ENCODE measurements around the gene FSHB.

FSHB gene

GRCh38 chr11:30206249-30206996, 24.4 kb upstream of the FSHB start:
- TF ChIP-seq CTCF (conservative IDR thresholded peaks at IDR 0.05; ENCODE audit: control insufficient read depth, insufficient read depth, low read depth, low read length) = no peak
- H3K4me3 ChIP-seq (ENCODE audit: control insufficient read depth, low read depth, low read length) = no peak overlapping the region
- DNase-seq (ENCODE audit: low read depth) = no peak

GRCh38 chr11:30210357-30210756, 20.5 kb upstream of the FSHB start:
- no peak for DNase-seq (ENCODE audit: low read depth)
- TF ChIP-seq CTCF (conservative IDR thresholded peaks at IDR 0.05; ENCODE audit: control insufficient read depth, insufficient read depth, low read depth, low read length) = no peak
- no peak overlapping the region for H3K4me3 ChIP-seq (ENCODE audit: control insufficient read depth, low read depth, low read length)

GRCh38 chr11:30216534-30216933, 14.3 kb upstream of the FSHB start:
- no peak for TF ChIP-seq CTCF (conservative IDR thresholded peaks at IDR 0.05; ENCODE audit: control insufficient read depth, insufficient read depth, low read depth, low read length)
- no peak for DNase-seq (ENCODE audit: low read depth)

GRCh38 chr11:30218278-30218677, 12.5 kb upstream of the FSHB start:
- no peak for TF ChIP-seq CTCF (conservative IDR thresholded peaks at IDR 0.05; ENCODE audit: control insufficient read depth, insufficient read depth, low read depth, low read length)

More at GRCh38 chr11:30216534-30216933, 14.3 kb upstream of the FSHB start:
- H3K4me3 ChIP-seq (ENCODE audit: control insufficient read depth, low read depth, low read length) = no peak overlapping the region

GRCh38 chr11:30225642-30226041, 5.2 kb upstream of the FSHB start:
- H3K4me3 ChIP-seq (ENCODE audit: control insufficient read depth, low read depth, low read length) = no peak overlapping the region
- TF ChIP-seq CTCF (conservative IDR thresholded peaks at IDR 0.05; ENCODE audit: control insufficient read depth, insufficient read depth, low read depth, low read length) = no peak
- no peak for DNase-seq (ENCODE audit: low read depth)

More at GRCh38 chr11:30218278-30218677, 12.5 kb upstream of the FSHB start:
- no peak overlapping the region for H3K4me3 ChIP-seq (ENCODE audit: control insufficient read depth, low read depth, low read length)
- DNase-seq (ENCODE audit: low read depth) = no peak

GRCh38 chr11:30228323-30228884, 2.4 kb upstream of the FSHB start:
- no peak for TF ChIP-seq CTCF (conservative IDR thresholded peaks at IDR 0.05; ENCODE audit: control insufficient read depth, insufficient read depth, low read depth, low read length)
- H3K4me3 ChIP-seq (ENCODE audit: control insufficient read depth, low read depth, low read length) = no peak overlapping the region
- DNase-seq (ENCODE audit: low read depth) = no peak

Measured in fibroblast of mammary gland (primary cell).